HG03060 (cell line): ENCODE results near the gene A3GALT2.

Experiments
- ATAC-seq: cut with Tn5 transposase; IDR thresholded peaks from one replicate; pipeline ENCODE4 v1.9.1; 2021; ENCODE audit warnings: low read depth, moderate number of reproducible peaks; ENCODE audit not compliant: unreplicated experiment

Gene A3GALT2

DNA sequence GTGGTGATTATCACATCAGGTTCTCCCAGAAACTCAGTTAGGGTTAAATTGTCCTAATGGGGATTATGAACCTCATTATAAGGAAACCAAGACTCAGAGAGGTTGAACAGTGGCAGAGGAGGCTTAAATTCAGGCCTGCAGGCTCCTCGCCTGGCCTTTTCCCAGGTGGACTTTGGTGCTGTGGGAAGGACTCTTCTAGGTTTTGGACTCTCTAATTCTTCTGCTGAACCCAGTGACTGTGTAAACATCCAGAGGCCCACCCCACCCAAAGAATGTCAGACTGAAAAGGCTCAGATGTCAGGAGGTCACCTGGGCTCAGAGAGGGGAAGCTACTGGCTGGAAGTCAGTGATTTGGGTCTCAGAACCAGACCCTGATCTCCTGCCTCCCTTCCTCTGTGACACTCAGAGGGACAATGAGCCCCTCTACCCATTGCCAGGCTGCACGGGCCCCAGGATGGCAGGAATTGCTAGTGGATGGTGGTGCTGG is 62.1 kb downstream of the A3GALT2 start:
- ATAC-seq = no peak

DNA sequence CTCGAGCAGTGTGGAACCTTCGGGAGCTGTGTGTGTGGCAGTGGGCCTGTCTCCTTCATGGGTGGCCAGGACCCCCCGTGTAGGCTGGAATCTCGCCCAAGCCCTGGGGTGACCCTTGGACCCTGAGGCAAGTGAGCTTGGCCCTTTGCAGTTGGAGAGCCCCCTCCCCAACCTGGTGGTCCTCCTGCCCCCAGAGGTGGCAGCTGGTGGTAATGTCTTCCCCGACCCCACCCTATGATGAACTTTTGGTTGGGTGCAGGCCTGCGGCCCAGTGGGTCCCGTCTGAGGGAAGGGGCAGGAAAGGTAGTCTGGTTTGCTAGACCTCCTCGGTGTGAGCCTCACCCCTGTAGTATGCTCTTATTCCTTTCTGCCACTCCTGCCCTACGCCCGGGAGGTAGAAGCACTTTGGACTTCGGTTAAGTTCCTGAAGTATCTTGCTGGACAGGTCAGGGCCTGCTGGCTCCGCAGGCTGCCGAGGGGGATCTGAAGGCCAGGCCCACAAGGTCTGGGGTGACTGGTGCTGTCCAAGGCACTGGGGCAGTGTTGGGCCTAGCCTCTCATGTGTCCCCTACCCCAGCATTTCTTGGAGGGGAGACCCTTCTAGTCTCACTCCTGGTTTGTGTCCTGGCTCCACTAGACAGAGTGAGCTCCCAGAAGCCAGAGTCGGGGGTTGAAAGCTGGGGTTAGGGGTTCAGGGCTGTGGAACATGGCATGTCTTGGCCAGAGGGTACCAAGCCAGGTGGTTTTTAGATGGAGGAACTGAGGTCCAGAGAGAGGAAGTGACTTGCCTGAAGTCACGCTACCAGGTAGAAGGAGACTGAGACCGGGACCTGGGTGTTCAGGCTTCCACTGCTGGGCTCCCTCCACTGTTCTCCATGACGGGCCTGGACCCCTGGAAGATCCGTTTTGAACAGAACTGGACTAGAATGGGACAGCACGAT is 62.9 kb downstream of the A3GALT2 start:
- ATAC-seq = no peak

DNA sequence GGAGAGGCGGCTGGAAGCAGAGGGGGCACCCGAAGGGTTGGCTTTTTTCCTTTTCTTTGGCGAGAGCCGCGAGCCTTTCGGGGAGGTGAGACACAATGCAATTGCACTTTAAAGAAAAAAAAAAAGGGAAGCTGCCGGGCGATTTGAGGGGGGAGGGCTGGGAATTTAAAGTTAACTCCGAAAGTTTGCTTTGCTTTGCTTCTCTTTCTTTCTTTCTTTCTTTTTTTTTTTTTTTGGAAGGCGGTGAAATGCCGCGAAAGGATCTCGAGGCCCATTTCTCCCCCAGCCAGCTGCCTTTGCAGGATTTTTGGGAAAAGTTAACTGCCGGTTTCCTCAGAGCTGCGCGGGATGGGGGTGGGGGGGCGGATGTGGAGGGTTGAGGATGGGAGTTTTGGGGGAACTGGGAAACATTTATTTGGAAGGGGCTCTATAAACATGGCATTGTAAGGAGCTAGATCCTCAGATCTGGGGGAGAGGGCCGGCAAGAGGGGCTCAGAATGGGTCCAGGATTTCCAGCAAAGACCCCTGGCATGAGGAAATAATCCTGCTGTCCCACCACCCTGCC is 63.6 kb downstream of the A3GALT2 start:
- no peak for ATAC-seq
